Measurements from ENCODE around the gene ELOVL7. TPM values are rescaled to one million over a fixed set of nuclear protein-coding genes. Genes with fewer than 3 reads are reported as not detected.
"Not testable (repeated sequence)": the region's sequence is repeated elsewhere in the genome, so short reads cannot be mapped to it uniquely, and the experiment has no call there.

The ELOVL7 gene
- polyA plus RNA-seq, 1 donor, result 0.30 TPM

- no peak for DNase-seq
These were observed 51.6 kb downstream of the ELOVL7 start for GRCh38 chr5:60792438-60792837.

GRCh38 chr5:60789551-60789950, 54.5 kb downstream of the ELOVL7 start:
- DNase-seq, result no peak

DNA sequence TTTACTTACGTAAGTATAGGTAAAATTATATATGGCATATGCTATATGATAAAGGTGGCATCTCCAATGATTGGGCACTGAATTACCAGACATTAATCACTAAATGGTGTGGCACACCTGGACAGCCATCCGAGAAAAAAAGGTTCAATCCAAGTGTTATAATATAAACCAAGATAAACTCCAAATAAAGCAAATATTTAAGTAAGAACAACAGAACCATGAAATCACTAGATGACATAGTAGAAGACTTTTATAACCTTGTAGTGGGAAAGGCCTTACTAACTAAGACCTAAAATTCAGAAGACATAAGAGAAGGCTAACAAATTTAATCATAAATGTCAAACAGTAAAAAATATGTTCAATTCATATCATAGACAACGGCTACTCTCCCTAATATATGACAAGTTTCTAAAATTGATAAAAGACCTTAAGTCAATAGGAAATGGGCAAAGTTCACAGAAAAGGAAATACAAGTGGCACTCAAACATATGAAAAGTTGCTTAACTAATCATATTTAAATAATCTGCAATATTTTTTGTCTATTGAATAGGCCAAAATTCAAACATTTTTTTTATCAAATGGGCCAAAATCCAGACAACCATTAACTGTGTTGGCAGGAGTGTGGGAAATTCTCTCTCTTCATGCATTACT, 55.1 kb downstream of the ELOVL7 start:
- no peak for DNase-seq

DNA sequence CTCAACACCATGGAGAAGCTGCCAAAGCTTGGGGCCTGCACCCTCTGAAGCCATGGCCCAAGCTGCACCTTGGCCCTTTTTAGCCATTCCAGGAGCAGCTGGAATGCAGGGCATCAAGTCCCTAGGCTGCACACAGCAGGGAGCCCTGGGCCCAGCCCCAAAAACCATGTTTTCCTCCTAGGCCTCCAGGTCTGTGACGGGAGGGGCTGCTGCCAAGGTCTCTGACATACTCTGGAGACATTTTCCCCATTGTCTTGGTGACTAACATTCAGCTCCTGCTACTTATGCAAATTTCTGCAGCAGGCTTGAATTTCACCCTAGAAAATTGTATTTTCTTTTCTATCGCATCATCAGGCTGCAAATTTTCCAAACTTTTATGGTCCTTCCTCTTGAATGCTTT, 64.6 kb downstream of the ELOVL7 start:
- no peak for DNase-seq

GRCh38 chr5:60776343-60776742, 67.7 kb downstream of the ELOVL7 start:
- no peak for DNase-seq

GRCh38 chr5:60765019-60765709, 78.9 kb downstream of the ELOVL7 start:
- no peak for DNase-seq

- DNase-seq, result no peak
These were observed 81.0 kb downstream of the ELOVL7 start for GRCh38 chr5:60763061-60763460.

- no peak for DNase-seq
These were observed 89.6 kb downstream of the ELOVL7 start for GRCh38 chr5:60754495-60754894.

DNA sequence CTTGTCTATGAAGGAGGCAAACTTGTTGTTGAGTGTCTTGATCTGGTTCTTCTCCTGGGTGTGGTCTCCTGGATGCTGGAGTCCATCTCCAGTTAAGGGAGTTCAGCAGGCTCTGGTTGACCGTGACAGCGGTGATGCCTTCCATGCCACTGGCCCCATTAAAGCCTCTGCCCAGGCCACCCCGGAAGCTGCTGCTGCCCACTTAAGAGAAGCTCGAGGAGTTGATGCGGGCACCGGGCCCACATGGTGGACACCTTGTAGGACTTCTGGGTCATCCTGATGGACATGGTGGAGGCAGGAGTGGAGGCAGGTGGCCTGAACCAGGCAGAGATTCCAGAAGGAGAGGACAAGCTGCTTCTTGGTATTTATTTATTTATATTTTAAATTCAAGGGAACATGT, 99.4 kb downstream of the ELOVL7 start:
- DNase-seq, result no peak

- DNase-seq, result no peak
These were observed 100.4 kb downstream of the ELOVL7 start for GRCh38 chr5:60743511-60744314.

- DNase-seq, result no peak
These were observed 103.7 kb downstream of the ELOVL7 start for GRCh38 chr5:60740322-60740721.

GRCh38 chr5:60738933-60739332, 105.1 kb downstream of the ELOVL7 start:
- no peak for DNase-seq

DNA sequence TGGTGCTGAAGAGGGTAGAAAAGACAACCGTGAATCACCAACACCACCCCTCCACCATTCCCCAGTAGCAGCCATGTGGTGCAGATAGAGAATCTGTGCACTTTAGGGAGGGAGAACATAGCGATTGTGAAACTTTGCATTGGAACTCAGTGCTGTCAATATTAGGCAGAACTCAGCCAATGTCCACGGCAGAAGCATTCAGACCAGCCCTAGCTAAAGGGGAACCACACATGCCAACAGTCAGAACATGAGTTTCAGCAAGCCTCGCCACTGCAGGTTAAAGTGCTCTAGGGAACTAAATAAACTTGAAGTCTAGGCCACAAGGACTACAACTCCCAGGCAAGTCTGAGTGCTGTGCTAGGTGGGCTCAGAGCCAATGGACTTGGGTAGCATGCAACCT, 105.6 kb downstream of the ELOVL7 start:
- DNase-seq, result no peak

GRCh38 chr5:60730858-60731257, 113.2 kb downstream of the ELOVL7 start:
- DNase-seq, result not testable (repeated sequence)

DNA sequence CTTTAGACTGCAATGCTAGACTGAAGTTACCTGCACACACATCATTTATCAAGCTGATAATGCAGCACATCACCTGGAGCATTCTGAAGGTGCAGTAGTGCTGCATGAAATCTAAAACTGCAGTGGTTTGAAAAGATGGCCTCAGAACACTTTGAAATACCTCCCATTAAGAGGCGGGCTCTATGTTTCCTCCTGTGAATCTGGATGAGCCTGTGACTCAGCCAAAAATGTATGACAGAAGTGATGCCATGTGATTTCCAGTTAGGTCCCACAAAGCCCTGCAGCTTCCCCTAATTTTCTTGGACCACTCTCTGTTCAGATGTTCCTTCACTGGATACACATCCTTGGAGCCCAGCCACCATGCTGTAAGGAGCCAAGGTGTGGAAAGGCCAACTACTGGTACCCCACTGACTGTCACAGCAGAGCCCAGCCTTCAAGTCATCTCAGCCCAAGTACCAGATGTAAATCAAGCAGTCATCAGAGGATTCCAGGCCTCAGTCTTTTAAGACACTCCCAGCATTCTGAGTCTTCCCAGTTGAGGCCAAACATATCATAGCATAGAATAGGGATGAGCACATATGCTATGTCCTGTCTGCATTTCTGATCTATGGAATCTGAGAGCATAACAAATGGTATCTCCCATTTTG, 116.9 kb downstream of the ELOVL7 start:
- peak; percentile 8 for DNase-seq

- no peak for DNase-seq
These were observed 119.9 kb downstream of the ELOVL7 start for GRCh38 chr5:60724126-60724525.

DNA sequence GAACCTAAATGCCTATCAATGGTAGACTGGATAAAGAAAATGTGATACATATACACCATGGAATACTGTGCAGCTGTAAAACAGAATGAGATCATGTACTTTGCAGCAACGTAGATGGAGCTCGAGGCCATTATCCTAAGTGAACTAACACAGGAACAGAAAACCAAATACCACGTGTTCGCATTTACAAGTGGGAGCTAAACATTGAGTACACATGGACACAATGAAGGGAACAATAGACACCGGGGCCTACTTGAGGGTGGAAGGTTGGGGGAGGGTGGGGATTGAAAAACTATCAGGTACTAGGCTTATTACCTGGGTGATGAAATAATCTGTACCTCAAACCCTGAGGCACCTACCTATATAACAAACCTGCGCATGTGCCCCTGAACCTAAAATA, 121.7 kb downstream of the ELOVL7 start:
- no peak for DNase-seq

DNA sequence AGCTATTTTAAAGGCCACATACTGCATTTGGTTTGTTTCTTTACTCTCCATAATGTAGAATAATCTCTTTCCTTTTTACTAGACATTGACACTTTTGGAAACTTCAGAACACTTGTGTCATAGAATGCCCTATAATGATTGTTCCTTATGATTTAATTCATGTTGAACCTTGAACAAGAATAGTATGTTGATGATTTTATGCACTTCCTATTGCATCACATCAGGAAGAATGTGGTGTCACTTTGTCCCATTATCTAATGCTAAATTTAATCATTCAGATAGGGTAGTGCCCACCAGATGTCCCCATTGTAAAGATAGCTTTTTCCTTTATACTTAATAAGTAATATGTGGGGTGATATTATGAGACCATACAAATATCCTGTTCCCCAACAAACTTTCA, 124.7 kb downstream of the ELOVL7 start:
- DNase-seq, result no peak

DNA sequence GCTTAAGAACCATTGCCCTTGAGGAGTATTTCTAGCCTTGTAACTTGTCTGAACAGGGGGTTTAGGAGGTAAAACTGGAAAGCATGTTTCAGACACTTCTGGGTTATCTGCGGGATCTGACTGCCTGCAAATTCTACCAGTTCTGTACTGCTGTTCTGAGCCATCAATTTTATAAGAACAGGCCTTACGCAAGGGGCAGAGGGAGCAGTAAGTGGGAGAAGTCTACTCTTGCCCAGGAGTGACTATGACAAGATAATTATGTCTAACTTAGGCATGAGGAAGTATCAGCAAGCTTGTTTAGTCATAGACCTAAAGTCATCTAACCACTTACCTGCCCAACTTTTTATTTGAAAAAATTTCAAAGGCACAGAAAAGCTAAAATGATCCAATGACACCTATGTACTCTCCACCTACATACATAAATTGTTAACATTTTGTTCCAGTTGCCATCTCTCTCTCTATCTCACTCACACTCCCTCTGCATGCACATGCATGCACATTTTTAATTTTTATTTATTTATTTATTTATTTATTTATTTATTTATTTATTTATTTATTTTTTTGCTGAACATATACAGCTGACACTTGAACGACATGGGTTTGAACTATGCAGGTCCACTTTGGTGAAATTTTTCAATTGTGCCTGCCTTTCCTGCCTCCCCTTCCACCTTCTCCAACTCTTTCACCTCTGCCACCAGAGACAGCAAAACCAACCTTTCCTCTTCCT, 125.7 kb downstream of the ELOVL7 start:
- no peak for DNase-seq

DNA sequence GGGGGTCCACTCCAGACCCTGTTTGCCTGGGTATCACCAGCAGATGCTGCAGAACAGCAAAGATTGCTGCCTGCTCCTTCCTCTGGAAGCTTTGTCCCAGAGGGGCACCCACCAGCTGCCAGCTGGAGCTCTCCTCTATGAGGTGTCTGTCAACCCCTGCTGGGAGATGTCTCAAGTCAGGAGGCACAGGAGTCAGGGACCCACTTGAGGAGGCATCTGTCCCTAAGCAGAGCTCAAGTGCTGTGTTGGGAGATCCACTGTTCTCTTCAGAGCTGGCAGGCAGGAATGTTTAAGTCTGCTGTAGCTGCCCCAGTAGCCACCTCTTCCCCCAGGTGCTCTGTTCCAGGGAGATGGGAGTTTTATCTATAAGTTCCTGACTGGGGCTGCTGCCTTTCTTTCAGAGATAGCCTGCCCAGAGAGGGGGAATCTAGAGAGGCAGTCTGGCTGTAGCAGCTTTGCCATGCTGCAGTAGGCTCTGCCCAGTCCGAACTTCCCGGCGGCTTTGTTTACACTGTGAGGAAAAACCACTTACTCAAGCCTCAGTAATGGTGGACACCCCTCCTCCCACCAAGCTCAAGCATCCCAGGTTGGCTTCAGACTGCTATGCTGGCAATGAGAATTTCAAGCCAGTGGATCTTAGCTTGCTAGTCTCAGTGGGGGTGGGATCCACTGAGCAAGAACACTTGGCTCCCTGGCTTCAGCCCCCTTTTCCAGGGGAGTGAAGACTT, 128.7 kb downstream of the ELOVL7 start:
- not testable (repeated sequence) for DNase-seq

DNA sequence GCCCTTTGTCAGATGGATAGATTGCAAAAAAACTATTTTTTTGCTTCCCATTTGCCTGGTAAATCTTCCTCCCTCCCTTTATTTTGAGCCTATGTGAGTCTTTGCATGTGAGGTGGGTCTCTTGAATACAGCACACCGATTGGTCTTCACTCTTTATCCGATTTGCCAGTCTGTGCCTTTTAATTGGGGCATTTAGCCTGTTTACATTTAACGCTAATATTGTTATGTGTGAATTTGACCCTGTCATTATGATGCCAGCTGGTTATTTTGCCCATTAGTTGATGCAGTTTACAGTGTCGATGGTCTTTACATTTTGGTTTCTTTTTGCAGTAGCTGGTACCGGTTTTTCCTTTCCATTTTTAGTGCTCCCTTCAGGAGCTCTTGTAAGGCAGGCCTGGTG, 131.1 kb downstream of the ELOVL7 start:
- DNase-seq, result no peak

DNA sequence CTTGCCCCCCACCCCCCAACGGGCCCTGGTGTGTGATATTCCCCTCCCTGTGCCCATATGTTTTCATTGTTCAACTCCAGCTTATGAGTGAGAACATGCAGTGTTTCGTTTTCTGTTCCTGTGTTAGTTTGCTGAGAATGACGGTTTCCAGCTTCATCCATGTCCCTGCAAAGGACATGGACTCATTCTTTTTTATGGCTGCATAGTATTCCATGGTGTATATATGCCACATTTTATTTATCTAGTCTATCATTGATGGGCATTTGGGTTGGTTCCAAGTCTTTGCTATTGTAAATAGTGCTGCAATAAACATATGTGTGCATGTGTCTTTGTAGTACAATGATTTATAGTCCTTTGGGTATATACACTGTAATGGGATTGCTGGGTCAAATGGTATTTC, 132.2 kb downstream of the ELOVL7 start:
- not testable (repeated sequence) for DNase-seq

Data from hindlimb muscle (tissue), 1 donor.